Aorta (tissue), 5 donors: ENCODE measurements around the gene CAPN13. TPM values are rescaled to one million over a fixed set of nuclear protein-coding genes. Genes with fewer than 3 reads are reported as not detected.

Experiments used
- ATAC-seq: fragments of 200-7000 bp; cut with Tn5 transposase; one replicate; pipeline ENCODE4 v1.9.1; 2022; ENCODE audit warnings: moderate library complexity; ENCODE audit not compliant: low FRiP score
- DNase-seq, 2 donors: peaks; one replicate each; pipeline ENCODE4 v3.0.0-alpha.2; 2020
- H3K27ac ChIP-seq, 2 donors: one replicate each; pipeline ENCODE4 v1.5.1; 2013; ENCODE audit warnings: low read length in 2 of 2, mild to moderate bottlenecking in 2 of 2, moderate library complexity in 2 of 2, control low read depth in 1 of 2, inconsistent platforms in 1 of 2, low read depth in 1 of 2
- H3K27me3 ChIP-seq, 2 donors: one replicate each; pipeline ENCODE4 v1.6.1; 2013; ENCODE audit warnings: control low read depth in 1 of 2, low read length in 1 of 2, mild to moderate bottlenecking in 1 of 2, moderate library complexity in 1 of 2; ENCODE audit not compliant: insufficient read depth in 2 of 2, control insufficient read depth in 1 of 2
- H3K36me3 ChIP-seq, 2 donors: one replicate each; pipeline ENCODE4 v1.6.1; 2013; ENCODE audit warnings: control low read depth in 1 of 2, low read length in 1 of 2, mild to moderate bottlenecking in 1 of 2; ENCODE audit not compliant: insufficient read depth in 2 of 2, control insufficient read depth in 1 of 2
- H3K4me1 ChIP-seq, 2 donors: one replicate each; pipeline ENCODE4 v1.6.1; 2013; ENCODE audit warnings: low read length in 2 of 2, control low read depth in 1 of 2, mild to moderate bottlenecking in 1 of 2, moderate library complexity in 1 of 2; ENCODE audit not compliant: insufficient read depth in 2 of 2, control insufficient read depth in 1 of 2
- H3K4me3 ChIP-seq, 2 donors: one replicate each; pipeline ENCODE4 v1.5.1; 2013; ENCODE audit warnings: low read length in 2 of 2, control low read depth in 1 of 2, mild to moderate bottlenecking in 1 of 2
- H3K9me3 ChIP-seq: one replicate; pipeline ENCODE4 v1.6.1; 2013; ENCODE audit warnings: mild to moderate bottlenecking, low read length; ENCODE audit not compliant: control insufficient read depth
- WGBS, 2 donors: extraction: QIAGEN DNeasy Blood & Tissue Kit; methylation state at CpG; one replicate each; pipeline ENCODE4 v1.1.7; 2013; 5-methylcytosine and 5-hydroxymethylcytosine counted together
- intact Hi-C, 2 donors: fragments of 100-400 bp; cut with DNase I; formaldehyde crosslinking; loops; one replicate each; pipeline versions ENCODE4 v1.14.2 to v1.15.0; 2022
- polyA plus RNA-seq, 2 donors: library from polyadenylated mRNA; stranded (reverse); fragments of 200-250 nt; gene quantifications; one replicate each; pipeline ENCODE4 v1.2.3, GENCODE V29; 2013
- total RNA-seq, 2 donors: library from RNA; stranded (reverse); fragmentation: NEBNext Ultra II Directional; extraction: Animal tissue kit (Norgen Biotek cat#: 25700); gene quantifications; one replicate each; pipeline ENCODE4 v1.2.1, GENCODE V29; 2021
- donor health status: healthy with polysubstance abuse.
- donor health status: Bipolar disorder and iron deficiency.
- donor health status: DM: no; HTN: no; CAD: no.
- donor health status: DM: no; HTN: no; CAD: no.
- donor health status: DM: yes; HTN: yes; CAD: no.

CAPN13 gene
- total and polyA plus RNA-seq, 4 donors, result 3.3 TPM; not detected in 3

DNA sequence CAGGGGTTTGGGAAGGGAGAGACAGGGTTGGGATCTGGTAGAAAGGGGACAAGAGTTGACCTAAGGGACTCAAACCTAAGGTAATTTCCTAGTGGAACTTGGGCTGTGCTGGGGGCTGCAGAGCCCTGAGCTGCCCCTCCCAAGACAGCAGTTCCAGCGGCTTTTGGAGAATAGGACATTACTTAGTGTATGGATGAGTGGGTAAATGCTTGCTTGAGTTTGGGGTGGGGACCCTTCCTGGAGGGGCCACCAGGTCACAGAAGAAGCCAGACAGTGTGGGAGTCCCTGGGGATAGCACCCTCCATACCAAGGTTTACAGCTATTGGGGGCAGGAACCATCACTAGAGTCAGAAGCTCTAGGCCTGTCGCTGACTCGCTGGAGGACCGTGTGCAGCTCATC, 111.5 kb downstream of the CAPN13 start:
- Histone ChIP-seq H3K27me3 (no peaks in the 10 kb centered on the region), H3K4me1 (peaks cover 0 to 5% of the 10 kb centered on the region in 2 donors), H3K36me3 (no peaks in the 10 kb centered on the region), H3K27ac (no peak overlapping the region), H3K9me3 (no peaks in the 10 kb centered on the region), H3K4me3 (no peak overlapping the region)
- intact Hi-C loops, result loop anchor here in 1 of 2 donors (10.0 kb wide), 1 partner anchor 331 kb away; no protein-coding TSS in a partner anchor
- ATAC-seq (no peak), DNase-seq (no peak)
- WGBS, 2 donors, result 77 to 85% methylated on average over 4 of the region's 4 CpGs

DNA sequence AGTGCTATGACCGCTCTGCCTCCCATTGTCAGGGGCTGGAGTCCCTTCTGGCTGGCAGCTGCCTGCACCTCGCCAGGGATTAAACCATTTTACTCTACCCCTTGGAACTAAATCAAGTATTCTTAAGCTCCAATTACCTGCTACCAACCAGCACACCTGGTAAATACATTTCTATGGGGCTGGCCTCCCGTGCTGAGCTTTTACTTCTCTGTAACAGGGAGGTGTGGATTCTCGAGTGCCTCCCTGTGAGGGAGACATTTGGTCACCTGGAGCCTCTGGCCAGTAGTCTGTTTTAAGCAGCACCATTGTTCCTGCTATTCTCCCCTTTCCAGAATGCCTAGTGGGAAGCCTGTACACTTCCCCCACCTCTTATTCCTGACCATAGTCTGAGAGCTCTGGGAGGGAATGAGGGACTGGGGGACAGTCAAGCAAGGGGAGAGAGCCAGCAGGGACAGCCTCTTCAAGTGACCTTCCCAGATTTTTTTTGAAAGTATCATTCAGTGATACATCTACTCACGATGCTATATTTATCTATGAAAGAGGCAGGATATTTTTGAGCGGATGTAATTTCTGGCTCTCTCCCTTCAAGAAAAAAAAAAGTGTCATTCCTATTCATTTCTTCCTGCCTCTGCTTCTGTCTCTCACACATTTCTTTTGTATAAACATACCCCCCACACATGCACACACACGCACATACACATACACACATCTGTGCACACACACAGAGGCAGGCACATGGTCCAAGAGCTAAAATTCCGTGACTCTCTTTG, 112.8 kb downstream of the CAPN13 start:
- WGBS, 2 donors, result 47 to 49% methylated on average over 8 of the region's 8 CpGs
- Histone ChIP-seq H3K9me3 (no peaks in the 10 kb centered on the region), H3K27ac (peak overlapping the region; percentile 53 to 88), H3K4me3 (no peak overlapping the region), H3K36me3 (no peaks in the 10 kb centered on the region), H3K4me1 (peaks cover 0 to 5% of the 10 kb centered on the region in 2 donors), H3K27me3 (no peaks in the 10 kb centered on the region)
- DNase-seq, result no peak
- intact Hi-C loops, result loop anchor here (5.0 to 10.0 kb wide), 3 partner anchors 330 to 477 kb away; partner anchors contain the start of gene LBH (in 1 of the 2)
- ATAC-seq, result peak; percentile 5

- Histone ChIP-seq H3K27ac (peak overlapping the region; percentile 53 to 88), H3K4me1 (peaks cover 0 to 5% of the 10 kb centered on the region in 2 donors), H3K27me3 (no peaks in the 10 kb centered on the region), H3K9me3 (no peaks in the 10 kb centered on the region), H3K36me3 (no peaks in the 10 kb centered on the region), H3K4me3 (no peak overlapping the region)
- no peak for DNase-seq
- WGBS, 2 donors, result 83% methylated on average over 4 of the region's 4 CpGs
- intact Hi-C loops, result loop anchor here (5.0 to 10.0 kb wide), 3 partner anchors 329 to 477 kb away; partner anchors contain the start of gene LBH (in 1 of the 2)
- no peak for ATAC-seq
Measured at GRCh38 chr2:30693821-30694281, 113.4 kb downstream of the CAPN13 start.

- DNase-seq, result peak in 1 of 2 donors; percentile 82
- peaks cover 0 to 6% of the 10 kb centered on the region in 2 donors for H3K4me1 ChIP-seq
- no peaks in the 10 kb centered on the region for H3K27me3 ChIP-seq
- 77 to 88% methylated on average over 7 of the region's 7 CpGs for WGBS, 2 donors
- H3K27ac ChIP-seq, result peak overlapping the region in 1 of 2 donors; percentile 79
- H3K9me3 ChIP-seq, result no peaks in the 10 kb centered on the region
- H3K36me3 ChIP-seq, result no peaks in the 10 kb centered on the region
- ATAC-seq, result no peak
- intact Hi-C loops, result loop anchor here (5.0 to 10.0 kb wide), 3 partner anchors 328 to 476 kb away; partner anchors contain the start of gene LBH (in 1 of the 2)
- H3K4me3 ChIP-seq, result no peak overlapping the region
Measured at GRCh38 chr2:30692829-30693275, 114.4 kb downstream of the CAPN13 start.

DNA sequence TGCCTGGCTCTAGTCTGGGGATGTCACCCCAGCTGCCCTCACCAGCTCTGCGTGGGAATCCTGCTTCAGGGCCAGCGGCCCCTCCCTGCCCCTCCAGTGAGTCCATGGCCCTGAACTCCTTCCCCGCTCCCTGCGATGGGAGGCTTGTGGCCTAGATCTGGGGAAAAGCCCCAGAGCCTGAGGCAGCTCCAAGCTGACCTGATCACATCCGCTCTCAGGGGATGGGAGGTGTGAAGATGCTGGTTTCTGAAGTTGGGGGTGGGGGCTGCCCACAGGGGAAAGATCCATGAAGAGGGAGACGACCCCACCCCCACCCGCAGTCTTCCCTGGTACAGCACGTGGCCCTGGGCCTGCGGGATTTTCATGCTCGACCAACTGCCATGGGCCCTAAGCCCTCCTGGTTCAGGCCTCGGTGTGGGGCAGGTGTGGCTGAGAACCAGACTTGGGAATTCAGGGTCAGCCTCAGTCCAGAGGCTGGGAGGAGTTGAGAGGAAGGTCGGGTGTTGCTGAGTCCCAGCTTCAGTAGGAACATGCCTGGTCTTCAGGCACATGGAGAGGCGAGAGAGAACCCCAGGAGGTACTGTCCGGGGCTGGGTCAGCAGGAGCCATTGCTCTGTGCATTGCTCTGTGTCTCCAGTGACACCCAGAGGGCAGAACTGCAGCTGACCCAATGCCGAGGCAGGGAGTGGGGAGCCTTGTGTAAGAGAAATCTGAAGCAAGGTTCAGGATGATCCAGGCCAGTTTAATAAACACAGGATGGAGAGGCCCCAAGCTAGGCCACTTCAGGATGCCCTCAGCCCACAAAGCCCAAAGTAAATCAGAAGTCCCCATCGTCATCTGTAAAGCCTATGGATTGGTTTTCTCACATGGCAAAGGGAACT, 115.1 kb downstream of the CAPN13 start:
- ATAC-seq (no peak), DNase-seq (no peak)
- Histone ChIP-seq H3K4me1 (peaks cover 0 to 6% of the 10 kb centered on the region in 2 donors), H3K27ac (peak overlapping the region; percentile 31 to 79), H3K4me3 (no peak overlapping the region), H3K9me3 (no peaks in the 10 kb centered on the region), H3K27me3 (no peaks in the 10 kb centered on the region), H3K36me3 (no peaks in the 10 kb centered on the region)
- intact Hi-C loops, result loop anchor here (5.0 to 10.0 kb wide), 3 partner anchors 327 to 475 kb away; partner anchors contain the start of gene LBH (in 1 of the 2)
- 94% methylated on average over 16 of the region's 16 CpGs for WGBS, 2 donors

DNA sequence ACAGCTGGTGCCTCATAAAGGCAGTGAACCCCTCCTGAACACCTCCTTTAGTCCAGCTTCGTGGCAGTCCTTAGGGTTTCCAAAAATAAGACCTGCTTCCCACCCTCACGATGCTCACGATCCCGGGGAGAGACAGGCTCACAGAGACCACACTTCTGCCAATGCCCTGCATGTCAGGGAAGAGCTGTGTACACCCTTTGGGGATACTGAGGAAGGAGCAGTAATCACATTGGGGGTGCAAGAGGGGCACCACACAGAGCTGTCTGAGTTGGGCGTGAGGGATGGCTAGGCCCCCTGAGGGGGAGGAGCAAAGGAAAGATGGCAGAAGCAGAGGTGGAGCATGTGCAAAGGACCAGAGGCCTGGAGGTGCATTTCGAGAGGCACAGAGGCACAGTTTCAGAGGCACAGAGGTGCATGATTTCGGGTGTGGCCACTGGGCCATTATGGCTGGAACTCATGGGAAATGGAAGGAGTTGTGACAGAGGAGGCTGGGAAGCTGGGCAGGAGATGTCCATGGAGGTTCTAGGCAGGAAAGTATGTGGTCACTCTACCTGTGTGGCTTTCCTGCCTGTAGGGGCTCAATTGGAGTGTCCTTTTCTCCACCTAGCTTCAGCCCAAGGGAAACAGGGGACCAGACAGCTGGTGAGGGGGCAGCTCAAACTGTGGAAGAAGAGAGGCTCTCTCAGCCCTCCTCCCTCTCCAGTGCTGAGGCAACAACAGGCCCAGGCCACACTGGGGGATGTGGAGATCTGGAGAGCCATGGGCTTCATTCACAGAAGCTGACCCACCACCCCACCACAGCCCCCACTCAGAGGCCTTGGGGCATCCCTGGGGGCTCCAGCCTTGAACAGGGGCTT, 115.9 kb downstream of the CAPN13 start:
- Histone ChIP-seq H3K4me1 (peaks cover 0 to 8% of the 10 kb centered on the region in 2 donors), H3K27me3 (no peaks in the 10 kb centered on the region), H3K36me3 (no peaks in the 10 kb centered on the region), H3K9me3 (no peaks in the 10 kb centered on the region), H3K27ac (peak overlapping the region; percentile 71 to 79), H3K4me3 (no peak overlapping the region)
- no peak for DNase-seq
- intact Hi-C loops, result loop anchor here (5.0 to 10.0 kb wide), 3 partner anchors 327 to 474 kb away; partner anchors contain the start of gene LBH (in 1 of the 2)
- WGBS, 2 donors, result 86 to 94% methylated on average over 7 of the region's 7 CpGs
- ATAC-seq, result no peak

- H3K4me1 ChIP-seq, result peaks cover 0 to 8% of the 10 kb centered on the region in 2 donors
- H3K27me3 ChIP-seq, result no peaks in the 10 kb centered on the region
- WGBS, 2 donors, result 4 to 5% methylated on average over 5 of the region's 5 CpGs
- no peak for DNase-seq
- ATAC-seq, result peak; percentile 71
- H3K27ac ChIP-seq, result peak overlapping the region; percentile 80 to 97
- H3K4me3 ChIP-seq, result no peak overlapping the region
- no peaks in the 10 kb centered on the region for H3K36me3 ChIP-seq
- H3K9me3 ChIP-seq, result no peaks in the 10 kb centered on the region
- intact Hi-C loops, result loop anchor here (5.0 to 10.0 kb wide), 3 partner anchors 325 to 473 kb away; partner anchors contain the start of gene LBH (in 1 of the 2)
Measured at GRCh38 chr2:30690126-30690561, 117.1 kb downstream of the CAPN13 start.
